Naive B cell (primary cell): Measurements from ENCODE around the gene IFI16. TPM values are rescaled to one million over a fixed set of nuclear protein-coding genes. Genes with fewer than 3 reads are reported as not detected.
"Not testable (repeated sequence)": the region's sequence is repeated elsewhere in the genome, so short reads cannot be mapped to it uniquely, and the experiment has no call there.

Source experiments
- ATAC-seq, 2 donors: fragments of 150-1000 bp; cut with Tn5 transposase; 2 replicates each; pipeline ENCODE4 v1.10.0; 2021; ENCODE audit warnings: low read depth in 2 of 2, mild to moderate bottlenecking in 2 of 2, moderate library complexity in 2 of 2
- DNase-seq: peaks from one replicate; pipeline ENCODE4 v3.0.0; 2022
- H3K27ac Mint-ChIP-seq, 6 donors: one replicate each; pipeline ENCODE4 v1.8.0; 2020 to 2022; ENCODE audit warnings: mild to moderate bottlenecking in 6 of 6, mixed read lengths in 6 of 6, moderate library complexity in 5 of 6, inconsistent platforms in 2 of 6
- H3K27me3 Mint-ChIP-seq, 3 donors: one replicate each; pipeline ENCODE4 v1.8.0; 2021 to 2022; ENCODE audit warnings: mixed read lengths in 3 of 3, mild to moderate bottlenecking in 1 of 3
- H3K36me3 Mint-ChIP-seq, 2 donors: one replicate each; pipeline ENCODE4 v1.8.0; 2020 to 2022; ENCODE audit warnings: mixed read lengths in 2 of 2, inconsistent platforms in 1 of 2, mild to moderate bottlenecking in 1 of 2
- H3K4me1 Mint-ChIP-seq, 3 donors: one replicate each; pipeline ENCODE4 v1.8.0; 2020 to 2022; ENCODE audit warnings: mixed read lengths in 3 of 3, inconsistent platforms in 1 of 3, mild to moderate bottlenecking in 1 of 3, moderate library complexity in 1 of 3
- H3K4me3 Mint-ChIP-seq, 8 donors: one replicate each; pipeline ENCODE4 v1.8.0; 2020 to 2022; ENCODE audit warnings: mild to moderate bottlenecking in 8 of 8, mixed read lengths in 8 of 8, moderate library complexity in 8 of 8, inconsistent platforms in 2 of 8
- H3K9me3 Mint-ChIP-seq, 7 donors: one replicate each; pipeline ENCODE4 v1.8.0; 2020 to 2022; ENCODE audit warnings: mixed read lengths in 7 of 7, mild to moderate bottlenecking in 5 of 7, inconsistent platforms in 2 of 7, moderate library complexity in 1 of 7
- polyA plus RNA-seq, 6 donors: library from polyadenylated mRNA; unstranded; fragments of 300-500 nt; fragmentation: Illumina TruSeq; gene quantifications; one replicate each; pipeline ENCODE4 v1.2.3, GENCODE V29; 2021; ENCODE audit warnings: low read depth in 6 of 6

IFI16 gene
- polyA plus RNA-seq, 6 donors from 2014 or later = 143 to 262 (median 206) TPM

DNA sequence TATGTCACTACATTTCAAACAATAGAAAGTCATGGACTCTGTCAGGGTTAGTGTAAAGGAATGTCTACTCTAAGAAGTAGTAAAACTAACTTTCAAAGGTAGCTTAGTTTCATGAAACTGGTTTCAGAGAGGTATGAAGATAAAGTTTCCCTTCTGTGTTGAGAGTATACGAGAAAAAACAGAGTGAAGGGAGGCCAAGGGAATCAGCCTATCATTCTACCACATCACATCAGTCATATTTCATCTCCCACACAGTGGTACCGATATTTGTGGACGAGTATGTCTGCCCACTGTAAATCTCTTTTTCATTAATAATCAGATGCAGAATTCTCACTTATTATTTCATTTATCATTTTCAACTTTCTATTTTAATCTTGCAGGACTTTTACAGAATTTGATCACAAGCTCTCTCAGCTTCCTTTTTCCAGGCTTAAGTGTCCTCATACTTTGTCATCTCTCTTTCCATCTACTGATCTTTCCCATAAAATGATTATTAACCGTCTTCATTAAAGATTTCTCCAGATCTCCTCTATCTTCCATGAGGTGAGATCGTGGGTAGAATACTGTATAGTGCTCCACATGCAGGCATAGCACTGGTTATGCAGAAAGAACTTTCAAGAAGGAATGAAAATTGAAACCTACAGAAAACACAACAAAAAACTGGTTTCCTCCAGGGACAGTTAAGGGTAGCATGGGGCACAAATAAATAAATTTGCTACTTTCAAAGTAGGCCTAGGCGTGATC lies 11.5 kb upstream of the IFI16 start:
- no peaks in the 10 kb centered on the region for H3K36me3 Mint-ChIP-seq
- peaks cover 0 to 8% (median 2%) of the 10 kb centered on the region in 7 donors for H3K9me3 Mint-ChIP-seq
- DNase-seq = no peak
- peaks cover 0 to 6% (median 0%) of the 10 kb centered on the region in 3 donors for H3K27me3 Mint-ChIP-seq
- peaks cover 6 to 9% (median 7%) of the 10 kb centered on the region in 3 donors for H3K4me1 Mint-ChIP-seq
- ATAC-seq = peak; percentile 33 to 35
- H3K4me3 Mint-ChIP-seq = peak overlapping the region in 2 of 8 donors; percentile 35 to 42
- H3K27ac Mint-ChIP-seq = peak overlapping the region in 1 of 6 donors; percentile 66

DNA sequence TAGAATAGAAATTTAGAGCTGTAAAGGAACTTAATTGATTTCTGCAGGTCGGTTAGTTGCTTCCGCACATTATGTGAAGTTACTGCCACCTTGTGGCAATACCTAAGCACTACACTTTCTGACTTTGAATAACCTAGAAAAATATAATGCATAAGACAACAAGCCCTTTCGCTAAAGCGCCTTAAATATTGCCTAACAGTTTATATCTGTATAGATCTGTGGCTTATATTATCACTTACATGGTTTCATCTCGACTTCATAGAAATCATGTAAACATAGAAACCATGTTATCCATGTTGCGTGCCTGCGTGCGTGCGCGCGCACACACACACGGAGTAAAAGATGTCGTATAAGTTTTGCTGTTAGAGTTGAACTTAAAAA lies 10.9 kb upstream of the IFI16 start:
- DNase-seq = peak; percentile 60
- H3K9me3 Mint-ChIP-seq = peaks cover 0 to 4% (median 0%) of the 10 kb centered on the region in 7 donors
- H3K27ac Mint-ChIP-seq = no peak overlapping the region
- H3K36me3 Mint-ChIP-seq = no peaks in the 10 kb centered on the region
- peak overlapping the region in 2 of 8 donors; percentile 35 to 42 for H3K4me3 Mint-ChIP-seq
- ATAC-seq = peak; percentile 52 to 63
- peaks cover 6 to 9% (median 7%) of the 10 kb centered on the region in 3 donors for H3K4me1 Mint-ChIP-seq
- H3K27me3 Mint-ChIP-seq = peaks cover 0 to 6% (median 0%) of the 10 kb centered on the region in 3 donors

DNA sequence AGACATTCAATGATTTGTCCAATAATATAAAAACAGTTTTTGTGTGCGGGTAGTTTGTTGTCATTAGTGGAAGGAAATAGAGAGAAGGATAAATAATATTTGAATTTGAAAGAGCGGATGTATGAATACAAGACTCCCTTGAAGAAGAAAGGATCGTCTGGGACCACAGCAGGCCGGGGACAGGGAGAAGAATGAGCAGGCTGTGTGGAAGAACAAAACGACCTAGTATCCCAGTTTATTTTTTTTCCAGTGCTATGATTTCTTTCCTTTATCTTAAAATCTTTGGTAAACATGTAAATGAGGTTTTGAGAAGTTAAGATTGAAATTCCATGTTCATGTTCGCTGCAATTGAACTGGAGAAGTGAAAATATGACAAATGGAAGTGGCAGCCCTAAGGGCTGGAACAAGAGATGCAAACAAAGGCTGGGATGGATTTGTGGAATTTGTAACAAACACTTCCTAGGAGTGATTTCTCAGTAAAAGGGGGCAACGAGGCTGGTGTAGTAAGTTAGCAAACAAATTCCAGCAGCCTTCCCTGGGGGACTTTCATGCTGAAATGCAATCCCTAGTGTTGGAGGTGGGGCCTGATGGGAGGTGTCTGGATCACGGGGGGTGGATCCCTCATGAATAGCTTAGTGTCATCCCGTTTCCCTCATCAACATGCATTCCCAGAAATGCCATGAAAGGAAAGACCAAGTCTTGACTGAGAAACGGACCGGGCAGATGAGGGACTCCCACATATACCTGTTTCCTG lies 10.2 kb upstream of the IFI16 start:
- peaks cover 0 to 6% (median 0%) of the 10 kb centered on the region in 3 donors for H3K27me3 Mint-ChIP-seq
- no peaks in the 10 kb centered on the region for H3K36me3 Mint-ChIP-seq
- H3K4me1 Mint-ChIP-seq = peaks cover 6 to 9% (median 7%) of the 10 kb centered on the region in 3 donors
- H3K9me3 Mint-ChIP-seq = peaks cover 0 to 4% (median 0%) of the 10 kb centered on the region in 7 donors
- peak overlapping the region in 1 of 6 donors; percentile 69 for H3K27ac Mint-ChIP-seq
- no peak for ATAC-seq
- H3K4me3 Mint-ChIP-seq = no peak overlapping the region
- DNase-seq = no peak

DNA sequence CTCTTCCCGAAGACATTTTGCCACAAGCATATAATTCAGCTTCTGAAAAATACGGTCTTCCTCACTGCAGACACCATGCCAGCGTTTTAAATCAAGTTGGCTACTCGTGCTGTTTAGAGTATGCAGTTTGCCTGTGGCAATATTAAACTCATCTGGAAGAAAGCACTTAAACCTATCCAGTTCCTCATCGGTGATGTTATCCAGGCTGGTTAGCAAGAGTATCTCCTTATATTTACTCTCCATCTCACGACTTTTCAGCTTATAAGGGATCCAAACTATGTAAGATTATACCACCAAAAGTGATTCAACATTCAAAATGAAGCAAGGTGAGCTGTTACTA lies 9.7 kb upstream of the IFI16 start:
- Mint-ChIP-seq H3K4me1 (peaks cover 6 to 13% (median 11%) of the 10 kb centered on the region in 3 donors), H3K27me3 (peaks cover 0 to under 1% (median 0%) of the 10 kb centered on the region in 3 donors), H3K36me3 (no peaks in the 10 kb centered on the region), H3K9me3 (no peaks in the 10 kb centered on the region), H3K27ac (no peak overlapping the region), H3K4me3 (no peak overlapping the region)
- ATAC-seq = no peak
- no peak for DNase-seq

DNA sequence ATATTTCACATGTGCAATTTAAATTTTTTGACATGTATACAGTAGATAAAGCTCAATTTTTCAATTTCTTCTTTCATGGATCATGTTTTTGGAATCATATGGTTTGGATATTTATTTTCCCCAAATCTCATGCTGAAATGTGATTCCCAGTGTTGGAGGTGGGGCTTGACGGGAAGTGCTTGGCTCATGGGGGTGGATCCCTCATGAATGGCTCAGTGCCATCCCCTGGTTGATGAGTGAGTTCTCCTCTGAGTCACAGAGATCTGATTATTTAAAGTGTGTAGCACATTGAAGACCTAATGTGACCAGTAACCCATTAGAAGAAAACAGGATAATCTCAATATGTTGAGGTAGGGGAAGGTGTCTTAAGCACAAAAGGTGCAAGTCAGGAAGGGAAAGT lies 9.1 kb upstream of the IFI16 start:
- Mint-ChIP-seq H3K4me1 (peaks cover 11 to 18% (median 17%) of the 10 kb centered on the region in 3 donors), H3K4me3 (peak overlapping the region in 1 of 8 donors; percentile 48), H3K27ac (peak overlapping the region in 1 of 6 donors; percentile 79), H3K27me3 (no peaks in the 10 kb centered on the region), H3K36me3 (no peaks in the 10 kb centered on the region), H3K9me3 (no peaks in the 10 kb centered on the region)
- ATAC-seq (no peak), DNase-seq (no peak)

DNA sequence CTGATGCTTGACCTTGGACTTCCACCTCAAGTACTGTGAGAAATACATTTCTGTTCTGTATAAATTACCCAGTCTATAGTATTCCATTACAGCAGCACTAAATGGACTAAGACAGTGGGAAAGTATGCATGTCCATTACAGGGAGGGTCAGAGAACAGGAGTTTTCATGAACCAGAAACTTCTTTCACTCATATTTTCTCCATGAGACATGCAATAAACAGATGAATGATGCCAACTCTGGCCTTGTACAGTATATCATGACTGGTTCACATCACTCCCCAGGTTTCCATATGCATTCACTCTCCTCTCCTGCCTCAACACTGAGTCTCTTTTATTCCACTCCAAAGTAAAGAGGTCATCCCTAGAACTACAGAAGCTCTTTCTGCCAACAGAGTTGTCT lies 4.5 kb upstream of the IFI16 start:
- no peaks in the 10 kb centered on the region for H3K9me3 Mint-ChIP-seq
- peaks cover 48 to 52% (median 48%) of the 10 kb centered on the region in 3 donors for H3K4me1 Mint-ChIP-seq
- peaks cover 0 to 4% of the 10 kb centered on the region in 2 donors for H3K36me3 Mint-ChIP-seq
- DNase-seq (no peak), ATAC-seq (no peak)
- H3K4me3 Mint-ChIP-seq = peak overlapping the region in 7 of 8 donors; percentile 12 to 78 (median 66)
- H3K27me3 Mint-ChIP-seq = no peaks in the 10 kb centered on the region
- peak overlapping the region in 4 of 6 donors; percentile 80 to 94 (median 86) for H3K27ac Mint-ChIP-seq

DNA sequence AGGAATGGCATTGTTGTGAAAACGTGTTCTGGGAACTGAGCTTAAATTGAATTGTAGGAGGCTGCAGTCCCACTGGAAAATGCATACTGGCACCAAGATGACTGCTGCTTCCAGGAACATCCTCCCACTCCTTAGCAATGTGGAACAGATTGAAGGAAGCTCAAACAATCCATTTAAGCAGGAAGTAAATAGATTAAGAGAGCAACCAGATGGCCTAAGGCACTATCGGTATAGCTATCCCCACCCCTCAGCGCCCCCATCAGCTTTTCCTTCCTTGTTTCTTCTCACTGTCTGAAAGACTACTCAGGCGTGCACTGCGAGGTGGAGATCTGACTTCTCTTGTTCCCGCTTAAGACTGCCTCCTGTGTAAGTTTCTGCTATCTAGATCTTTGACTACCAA lies 4.0 kb upstream of the IFI16 start:
- ATAC-seq (peak; percentile 77 to 82), DNase-seq (peak; percentile 56)
- Mint-ChIP-seq H3K4me1 (peaks cover 48 to 50% (median 48%) of the 10 kb centered on the region in 3 donors), H3K9me3 (no peaks in the 10 kb centered on the region), H3K27ac (peak overlapping the region; percentile 75 to 94 (median 81)), H3K27me3 (no peaks in the 10 kb centered on the region), H3K4me3 (peak overlapping the region; percentile 50 to 87 (median 70)), H3K36me3 (peaks cover 0 to 9% of the 10 kb centered on the region in 2 donors)

DNA sequence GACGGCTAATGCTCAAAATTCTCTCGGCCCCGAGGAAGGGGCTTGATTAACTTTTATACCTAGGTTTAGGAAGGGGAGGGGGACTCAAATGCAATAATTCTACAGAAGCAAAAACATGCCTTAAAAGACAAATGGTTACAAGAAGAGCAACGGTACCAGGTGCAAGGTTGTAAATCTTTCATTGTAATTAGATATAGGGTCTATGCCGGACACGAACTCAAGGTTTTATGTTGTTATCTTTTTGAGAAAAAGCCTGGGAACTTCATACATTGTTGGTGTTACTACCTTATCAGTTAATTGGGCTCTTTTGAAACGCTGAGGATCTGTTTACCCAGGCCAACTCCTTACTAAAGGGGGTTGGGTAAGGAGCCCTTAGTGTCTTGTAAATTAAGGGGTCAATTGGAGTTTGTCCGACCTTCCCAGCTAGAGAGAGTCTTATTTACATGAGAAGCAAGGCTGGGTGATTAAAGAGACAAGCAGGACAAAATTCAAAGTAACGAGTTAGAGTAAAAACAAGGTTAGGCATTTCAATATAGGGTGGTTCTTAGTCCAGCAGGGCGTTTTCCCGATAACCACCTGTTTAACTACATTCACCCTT lies 3.4 kb upstream of the IFI16 start:
- not testable (repeated sequence) for DNase-seq, H3K27me3 Mint-ChIP-seq, H3K9me3 Mint-ChIP-seq, ATAC-seq
- Mint-ChIP-seq H3K27ac (peak overlapping the region in 5 of 6 donors; percentile 75 to 94 (median 81)), H3K36me3 (peaks cover 0 to 12% of the 10 kb centered on the region in 2 donors), H3K4me3 (peak overlapping the region; percentile 50 to 100 (median 76)), H3K4me1 (peaks cover 48% of the 10 kb centered on the region in 3 donors)

DNA sequence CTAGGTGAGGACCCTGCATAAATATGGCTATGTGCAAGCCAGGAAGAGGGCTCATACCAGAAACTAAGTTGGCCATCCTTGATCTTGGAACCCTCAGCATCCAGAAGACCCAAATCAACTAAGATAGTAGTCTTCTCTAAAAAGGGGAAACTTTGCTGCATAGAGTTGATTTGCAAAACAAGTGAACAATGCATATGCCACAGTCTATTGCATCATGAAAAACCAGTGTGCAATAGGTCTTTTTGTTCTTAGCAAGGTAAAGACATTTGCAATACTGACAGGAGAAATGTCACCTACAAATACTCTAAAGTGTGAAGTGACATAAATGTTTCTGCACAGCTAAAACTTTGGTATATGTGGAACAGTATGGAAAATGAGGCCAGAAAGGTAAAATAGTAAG lies 2.0 kb upstream of the IFI16 start:
- Mint-ChIP-seq H3K27ac (peak overlapping the region in 2 of 6 donors; percentile 61 to 81), H3K4me1 (peaks cover 50 to 59% (median 58%) of the 10 kb centered on the region in 3 donors), H3K36me3 (peaks cover 9 to 21% of the 10 kb centered on the region in 2 donors), H3K4me3 (peak overlapping the region in 3 of 8 donors; percentile 9 to 100 (median 13)), H3K27me3 (no peaks in the 10 kb centered on the region), H3K9me3 (no peaks in the 10 kb centered on the region)
- DNase-seq (no peak), ATAC-seq (no peak)

DNA sequence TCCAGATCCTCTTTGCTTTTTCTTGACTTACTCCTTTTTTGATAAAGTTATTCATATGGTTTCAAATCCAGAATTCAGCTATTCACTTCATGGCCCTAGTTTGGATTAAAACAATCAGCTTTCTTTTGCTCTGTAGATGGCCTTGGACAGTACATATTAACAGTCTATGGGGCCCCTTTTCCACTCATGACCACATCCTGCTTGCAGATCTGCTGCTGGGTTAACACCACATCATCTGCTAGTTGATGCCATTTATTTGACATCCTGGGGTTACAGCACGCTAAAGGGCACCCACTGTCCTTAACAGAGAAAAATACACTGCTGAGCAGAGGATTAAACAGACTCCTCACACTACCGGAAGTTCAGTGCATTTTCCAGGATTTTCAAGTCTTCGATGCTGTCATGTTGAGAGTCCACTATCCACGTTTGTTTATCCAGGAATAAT lies 941 bp upstream of the IFI16 start:
- peak overlapping the region in 5 of 6 donors; percentile 90 to 95 (median 93) for H3K27ac Mint-ChIP-seq
- peak; percentile 26 for DNase-seq
- peak; percentile 41 to 46 for ATAC-seq
- no peaks in the 10 kb centered on the region for H3K27me3 Mint-ChIP-seq
- H3K36me3 Mint-ChIP-seq = peaks cover 14 to 29% of the 10 kb centered on the region in 2 donors
- H3K4me1 Mint-ChIP-seq = peaks cover 60 to 69% (median 62%) of the 10 kb centered on the region in 3 donors
- no peaks in the 10 kb centered on the region for H3K9me3 Mint-ChIP-seq
- H3K4me3 Mint-ChIP-seq = peak overlapping the region; percentile 86 to 100 (median 96)

DNA sequence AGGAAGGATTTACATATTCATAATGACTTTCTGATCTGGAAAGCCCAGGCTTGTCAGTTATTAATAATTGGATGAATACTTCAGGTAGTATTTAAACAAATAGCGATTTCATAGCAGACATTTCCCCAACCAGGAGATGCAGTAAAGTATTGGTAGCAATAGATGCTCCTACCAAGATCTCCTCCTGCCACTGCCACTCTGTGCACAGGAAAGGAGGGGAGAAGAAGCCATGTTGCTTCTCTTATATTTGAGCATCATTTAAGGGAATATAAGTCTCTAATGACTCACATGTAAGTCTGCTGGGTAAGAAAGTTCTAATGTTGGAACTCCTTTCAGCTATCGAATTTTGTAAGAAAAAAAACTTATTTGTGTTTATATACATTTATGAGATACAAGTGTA lies 420 bp upstream of the IFI16 start:
- no peaks in the 10 kb centered on the region for H3K9me3 Mint-ChIP-seq
- ATAC-seq (no peak), DNase-seq (no peak)
- H3K4me1 Mint-ChIP-seq = peaks cover 65 to 74% (median 68%) of the 10 kb centered on the region in 3 donors
- peak overlapping the region; percentile 86 to 100 (median 96) for H3K4me3 Mint-ChIP-seq
- H3K27ac Mint-ChIP-seq = peak overlapping the region in 5 of 6 donors; percentile 90 to 95 (median 93)
- no peaks in the 10 kb centered on the region for H3K27me3 Mint-ChIP-seq
- H3K36me3 Mint-ChIP-seq = peaks cover 19 to 33% of the 10 kb centered on the region in 2 donors

DNA sequence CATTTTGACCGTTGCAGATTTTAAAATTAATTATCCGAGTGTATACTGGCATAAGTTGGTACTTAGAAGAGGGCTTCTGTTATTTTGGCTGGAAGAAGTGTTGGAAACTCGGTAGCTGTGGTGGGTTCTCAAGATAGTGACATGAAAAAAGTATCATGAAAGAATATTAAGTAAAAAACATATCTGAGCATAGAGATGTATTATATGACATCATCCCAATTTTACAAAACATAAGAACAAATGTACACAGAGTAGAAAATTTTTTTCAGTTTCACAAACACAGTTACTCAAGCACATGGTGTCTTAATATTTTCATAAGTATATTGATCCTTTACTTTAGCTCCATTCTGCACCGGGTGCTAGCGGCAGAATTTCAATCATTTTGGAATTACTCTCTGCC lies 684 bp downstream of the IFI16 start:
- Mint-ChIP-seq H3K27me3 (no peaks in the 10 kb centered on the region), H3K4me3 (peak overlapping the region; percentile 86 to 100 (median 96)), H3K4me1 (peaks cover 69 to 81% (median 70%) of the 10 kb centered on the region in 3 donors), H3K27ac (peak overlapping the region; percentile 78 to 95 (median 92)), H3K9me3 (peaks cover 0 to 2% (median 0%) of the 10 kb centered on the region in 7 donors), H3K36me3 (peaks cover 30 to 42% of the 10 kb centered on the region in 2 donors)
- DNase-seq (no peak), ATAC-seq (no peak)

DNA sequence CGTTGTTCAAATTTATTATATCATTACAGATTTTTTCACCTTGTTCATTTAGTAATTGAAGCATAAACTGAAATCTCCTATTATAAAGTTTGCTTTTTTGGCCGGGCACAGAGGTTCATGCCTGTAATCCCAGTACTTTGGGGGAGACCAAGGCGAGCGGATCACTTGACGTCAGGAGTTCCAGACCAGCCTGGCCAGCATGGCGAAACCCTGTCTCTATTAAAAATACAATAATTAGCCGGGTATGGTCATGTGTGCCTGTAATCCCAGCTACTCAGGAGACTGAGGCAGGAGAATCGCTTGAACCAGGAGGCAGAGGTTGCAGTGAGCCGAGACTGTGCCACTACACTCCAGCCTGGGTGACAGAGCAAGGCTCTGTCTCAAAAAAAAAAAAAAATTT lies 1.3 kb downstream of the IFI16 start:
- H3K27me3 Mint-ChIP-seq, H3K9me3 Mint-ChIP-seq, DNase-seq, ATAC-seq: not testable (repeated sequence)
- peak overlapping the region; percentile 86 to 100 (median 96) for H3K4me3 Mint-ChIP-seq
- H3K4me1 Mint-ChIP-seq = peaks cover 69 to 81% (median 70%) of the 10 kb centered on the region in 3 donors
- H3K27ac Mint-ChIP-seq = peak overlapping the region; percentile 71 to 95 (median 92)
- H3K36me3 Mint-ChIP-seq = peaks cover 36 to 48% of the 10 kb centered on the region in 2 donors
